Upper lobe of left lung (tissue), 4 donors: ENCODE measurements around the gene JPT2.
"Not testable (repeated sequence)": the region's sequence is repeated elsewhere in the genome, so short reads cannot be mapped to it uniquely, and the experiment has no call there.

Experiments used
- EP300 ChIP-seq, 4 donors: sonication (generic); formaldehyde crosslinking; IDR thresholded peaks; one replicate each; pipeline ENCODE4 v1.5.1; 2017; ENCODE audit warnings: antibody characterized with exemption in 4 of 4, control low read depth in 2 of 4
- POLR2A ChIP-seq, 4 donors: fragments of 450-650 bp; IDR thresholded peaks; one replicate each; pipeline ENCODE4 v1.5.1; 2016 to 2017; ENCODE audit warnings: antibody characterized with exemption in 4 of 4, mild to moderate bottlenecking in 2 of 4
- POLR2AphosphoS5 ChIP-seq, 2 donors: sonication (generic); formaldehyde crosslinking; IDR thresholded peaks; one replicate each; pipeline ENCODE4 v1.5.1; 2017; ENCODE audit warnings: antibody characterized with exemption in 2 of 2
- TF ChIP-seq, protein P1 (sequence below), 6 experiments: fragments of 450-650 bp in 4 of 6; fragments of 200-600 bp in 2 of 6; sonication (generic) in 2 of 6; IDR thresholded peaks; one replicate each; pipeline ENCODE4 v1.5.1; 2016 to 2019; ENCODE audit warnings: antibody characterized with exemption in 6 of 6

DNA sequence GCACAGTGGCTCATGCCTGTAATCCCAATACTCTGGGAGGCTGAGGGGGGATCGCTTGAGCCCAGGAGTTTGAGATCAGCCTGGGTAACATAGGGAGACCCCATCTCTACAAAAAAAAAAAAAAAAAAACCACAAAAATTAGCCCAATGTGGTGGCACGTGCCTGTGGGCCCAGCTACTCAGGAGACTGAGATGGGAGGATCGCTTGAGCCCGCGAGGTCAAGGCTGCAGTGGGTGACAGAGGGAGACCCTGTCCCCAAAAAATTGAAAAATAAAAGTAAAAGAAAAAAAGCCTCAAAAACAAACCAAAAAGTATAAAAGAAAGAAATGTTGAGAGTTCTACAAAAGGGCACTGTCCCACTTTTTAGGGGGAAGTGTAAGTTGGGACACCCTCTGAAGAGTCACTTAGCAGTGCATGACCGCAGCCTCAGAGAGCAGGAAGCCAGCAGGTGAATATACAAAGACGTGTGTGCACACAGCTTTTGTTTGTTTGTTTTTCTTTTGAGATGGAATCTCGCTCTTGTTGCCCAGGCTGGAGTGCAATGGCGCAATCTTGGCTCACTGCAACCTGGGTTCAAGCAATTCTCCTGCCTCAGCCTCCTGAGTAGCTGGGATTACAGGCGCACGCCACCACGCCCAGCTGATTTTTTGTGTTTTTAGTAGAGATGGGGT, 41.6 kb downstream of the JPT2 start:
- TF ChIP-seq, protein P1, sequence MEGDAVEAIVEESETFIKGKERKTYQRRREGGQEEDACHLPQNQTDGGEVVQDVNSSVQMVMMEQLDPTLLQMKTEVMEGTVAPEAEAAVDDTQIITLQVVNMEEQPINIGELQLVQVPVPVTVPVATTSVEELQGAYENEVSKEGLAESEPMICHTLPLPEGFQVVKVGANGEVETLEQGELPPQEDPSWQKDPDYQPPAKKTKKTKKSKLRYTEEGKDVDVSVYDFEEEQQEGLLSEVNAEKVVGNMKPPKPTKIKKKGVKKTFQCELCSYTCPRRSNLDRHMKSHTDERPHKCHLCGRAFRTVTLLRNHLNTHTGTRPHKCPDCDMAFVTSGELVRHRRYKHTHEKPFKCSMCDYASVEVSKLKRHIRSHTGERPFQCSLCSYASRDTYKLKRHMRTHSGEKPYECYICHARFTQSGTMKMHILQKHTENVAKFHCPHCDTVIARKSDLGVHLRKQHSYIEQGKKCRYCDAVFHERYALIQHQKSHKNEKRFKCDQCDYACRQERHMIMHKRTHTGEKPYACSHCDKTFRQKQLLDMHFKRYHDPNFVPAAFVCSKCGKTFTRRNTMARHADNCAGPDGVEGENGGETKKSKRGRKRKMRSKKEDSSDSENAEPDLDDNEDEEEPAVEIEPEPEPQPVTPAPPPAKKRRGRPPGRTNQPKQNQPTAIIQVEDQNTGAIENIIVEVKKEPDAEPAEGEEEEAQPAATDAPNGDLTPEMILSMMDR (IDR thresholded peaks at IDR 0.05): not testable (repeated sequence)
- TF ChIP-seq EP300, POLR2A (IDR thresholded peaks at IDR 0.05): not testable (repeated sequence)
- peak in 1 of 2 donors; percentile 12 for TF ChIP-seq POLR2AphosphoS5 (IDR thresholded peaks at IDR 0.05)
